Panc1 (cell line): ENCODE measurements around the gene INO80C. TPM values are rescaled to one million over a fixed set of nuclear protein-coding genes. Genes with fewer than 3 reads are reported as not detected.

Experiments
- ATAC-seq: fragments of 200-7000 bp; cut with Tn5 transposase; 2 replicates; pipeline ENCODE4 v1.9.1; 2020; ENCODE audit warnings: mild to moderate bottlenecking, moderate library complexity
- BruUV-seq: library from RNA; stranded (reverse); fragments of 400-500 nt; replicated peaks from 2 replicates; lab custom pipeline; 2021; lab: Mats Ljungman, UMichigan
- CTCF ChIA-PET: fragments of 300-600 bp; sonication (Branson Sonifier 250); formaldehyde crosslinking; loops from one replicate; lab custom pipeline; 2022; ENCODE audit warnings: antibody characterized with exemption; lab: Charles Lee
- POLR2A ChIA-PET: fragments of 300-600 bp; sonication (Branson Sonifier 250); formaldehyde crosslinking; loops from one replicate; lab custom pipeline; 2022; ENCODE audit warnings: antibody characterized with exemption; lab: Charles Lee
- DNase-seq: peaks from one replicate; pipeline ENCODE4 v3.0.0-alpha.2; 2010; ENCODE audit warnings: low read depth, low spot score
- H3K27ac ChIP-seq: 2 replicates; pipeline ENCODE4 v1.5.1; 2011; ENCODE audit warnings: mild to moderate bottlenecking, low read length, inconsistent platforms
- H3K27me3 ChIP-seq: fragments of 200-500 bp; sonication (Bioruptor generic); 2 replicates; pipeline ENCODE4 v1.6.0; 2014; ENCODE audit warnings: low read length, inconsistent platforms; ENCODE audit not compliant: control insufficient read depth, insufficient read depth
- H3K36me3 ChIP-seq: fragments of 200-500 bp; sonication (Bioruptor generic); 2 replicates; pipeline ENCODE4 v1.5.1; 2014; ENCODE audit warnings: inconsistent platforms, mild to moderate bottlenecking, low read length, moderate library complexity; ENCODE audit not compliant: control insufficient read depth, insufficient read depth
- H3K4me1 ChIP-seq: 2 replicates; pipeline ENCODE4 v1.5.1; 2011; ENCODE audit warnings: inconsistent platforms, mild to moderate bottlenecking, low read length, moderate library complexity; ENCODE audit not compliant: control insufficient read depth, insufficient read depth
- H3K4me3 ChIP-seq, 2 experiments: 2 replicates each; pipeline ENCODE4 v1.5.1; 2011 to 2012; ENCODE audit warnings: low read depth in 2 of 2, low read length in 2 of 2, mild to moderate bottlenecking in 2 of 2, inconsistent platforms in 1 of 2, moderate library complexity in 1 of 2
- H3K9me3 ChIP-seq: fragments of 200-500 bp; sonication (Bioruptor generic); 2 replicates; pipeline ENCODE4 v1.5.1; 2014; ENCODE audit warnings: low read depth, mild to moderate bottlenecking, inconsistent platforms, low read length, moderate library complexity; ENCODE audit not compliant: control insufficient read depth, insufficient read depth
- CTCF ChIP-seq: fragments of 450-650 bp; IDR thresholded peaks from 2 replicates; pipeline ENCODE4 v1.5.1; 2017; ENCODE audit warnings: mild to moderate bottlenecking
- POLR2AphosphoS5 ChIP-seq: IDR thresholded peaks from 2 replicates; pipeline ENCODE4 v1.6.1; 2012; ENCODE audit warnings: mild to moderate bottlenecking, low read depth, low read length, moderate library complexity
- REST ChIP-seq, 2 experiments: IDR thresholded peaks; 2 replicates each; pipeline ENCODE4 v1.6.1; 2011 to 2012; ENCODE audit warnings: low read depth in 2 of 2, control low read depth in 1 of 2, low read length in 1 of 2, mild to moderate bottlenecking in 1 of 2, moderate library complexity in 1 of 2; ENCODE audit not compliant: insufficient read depth in 1 of 2
- SIN3A ChIP-seq: IDR thresholded peaks from 2 replicates; pipeline ENCODE4 v1.6.1; 2012; ENCODE audit warnings: low read depth, mild to moderate bottlenecking, low read length, moderate library complexity, borderline replicate concordance; ENCODE audit not compliant: insufficient read depth
- TCF7L2 ChIP-seq: IDR thresholded peaks from 2 replicates; pipeline ENCODE4 v1.6.1; 2011; ENCODE audit warnings: mild to moderate bottlenecking, low read depth, low read length, inconsistent platforms
- in situ Hi-C: cut with HindIII; loops from 2 replicates; pipeline ENCODE4 v1.10.0; 2016; ENCODE audit warnings: low sequenced_read_pairs, low pct_unique_long_range_greater_than_20kb
- intact Hi-C: fragments of 100-400 bp; cut with micrococcal nuclease; formaldehyde crosslinking; loops from one replicate; pipeline ENCODE4 v1.10.0; 2022; ENCODE audit not compliant: unreplicated experiment
- total RNA-seq: library from RNA; stranded (reverse); gene quantifications from one replicate; pipeline ENCODE4 v1.2.1, GENCODE V29; 2021; ENCODE audit not compliant: unreplicated experiment

The INO80C gene
- total RNA-seq, 1 experiment from 2014 or later = 25.8 TPM

- intact Hi-C loops (no loop called here), in situ Hi-C loops (no loop called here)
- TF ChIP-seq REST (IDR thresholded peaks at IDR 0.05; ENCODE audit: insufficient read depth in 1 of 2, low read depth in 2 of 2, low read length in 1 of 2) (no peak), TCF7L2 (no peak), POLR2AphosphoS5 (no peak), SIN3A (no peak), CTCF (no peak)
Observed at GRCh38 chr18:35517715-35518114, 20.0 kb upstream of the INO80C start.

GRCh38 chr18:35516789-35517188 lies 19.0 kb upstream of the INO80C start:
- no peaks in the 10 kb centered on the region for H3K36me3 ChIP-seq
- no peak for ATAC-seq
- no TSS peak for BruUV-seq
- no peak overlapping the region for H3K4me3 ChIP-seq
- POLR2A ChIA-PET = no interaction called here
- CTCF ChIA-PET = no interaction called here
- no peak for DNase-seq
- H3K9me3 ChIP-seq = no peaks in the 10 kb centered on the region
- in situ Hi-C loops = no loop called here
- peaks cover 21% of the 10 kb centered on the region for H3K4me1 ChIP-seq
- no peaks in the 10 kb centered on the region for H3K27me3 ChIP-seq
- peak overlapping the region; percentile 39; the same call in 1 of the 2 replicates for H3K27ac ChIP-seq
- intact Hi-C loops = no loop called here
- TF ChIP-seq SIN3A (no peak), REST (IDR thresholded peaks at IDR 0.05; ENCODE audit: insufficient read depth in 1 of 2, low read depth in 2 of 2, low read length in 1 of 2) (no peak), TCF7L2 (no peak), POLR2AphosphoS5 (no peak), CTCF (no peak)

More at GRCh38 chr18:35517715-35518114, 20.0 kb upstream of the INO80C start:
- Histone ChIP-seq H3K4me3 (no peak overlapping the region), H3K27me3 (no peaks in the 10 kb centered on the region), H3K9me3 (no peaks in the 10 kb centered on the region), H3K27ac (no peak overlapping the region), H3K36me3 (no peaks in the 10 kb centered on the region), H3K4me1 (peaks cover 19% of the 10 kb centered on the region)
- DNase-seq (no peak), ATAC-seq (no peak)
- no TSS peak for BruUV-seq
- CTCF ChIA-PET = no interaction called here
- POLR2A ChIA-PET = no interaction called here
